GM21367 (cell line): ENCODE data around the gene KRT24.
"Not testable (repeated sequence)": the region's sequence is repeated elsewhere in the genome, so short reads cannot be mapped to it uniquely, and the experiment has no call there.

Experiments
- ATAC-seq: cut with Tn5 transposase; IDR thresholded peaks from one replicate; pipeline ENCODE4 v1.9.1; 2021; ENCODE audit not compliant: unreplicated experiment

The KRT24 gene

DNA sequence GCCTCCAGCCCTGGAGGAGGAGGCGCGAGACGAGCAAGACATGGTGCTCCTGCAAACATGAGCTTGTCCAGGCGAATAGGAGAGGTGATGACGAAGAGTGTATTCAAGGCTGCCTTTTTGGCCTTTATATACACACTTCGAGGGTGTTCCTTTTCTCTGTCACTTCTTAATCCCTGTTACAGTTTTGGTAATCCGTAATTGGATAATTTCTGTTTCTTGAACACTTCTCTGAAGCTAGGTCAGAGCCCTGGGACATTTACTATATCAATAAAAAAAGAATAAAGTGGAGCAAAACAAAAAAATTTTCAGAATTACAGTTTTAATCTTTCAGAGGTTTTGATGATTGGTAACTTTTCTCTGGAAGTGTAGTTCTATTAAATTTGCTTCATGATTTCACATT lies at the start of gene KRT24:
Gene KRT24 (minus strand): TSS at position 101 of the 400 bp plus-strand sequence. CDS start 59 bp downstream, at position 42.
- no peak for ATAC-seq

DNA sequence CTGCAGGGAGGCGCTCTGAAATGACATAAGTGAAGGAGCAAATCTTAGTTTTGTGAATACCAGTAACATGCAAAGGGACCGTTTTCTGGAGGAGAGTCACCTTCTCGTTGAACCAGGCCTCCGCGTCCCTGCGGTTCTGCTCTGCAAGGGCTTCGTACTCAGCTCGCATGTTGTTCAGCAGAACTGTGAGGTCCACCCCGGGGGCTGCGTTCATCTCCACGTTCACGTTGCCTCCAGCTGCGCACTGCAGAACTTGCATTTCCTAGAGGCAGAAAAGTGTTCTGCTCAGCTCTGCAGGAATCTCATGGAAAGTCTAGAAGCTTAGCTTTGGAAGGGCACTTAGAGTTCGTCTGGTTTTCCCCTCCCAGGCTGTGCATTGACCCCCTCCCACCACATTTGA lies 47.5 kb upstream of the KRT24 start:
- ATAC-seq: no peak

DNA sequence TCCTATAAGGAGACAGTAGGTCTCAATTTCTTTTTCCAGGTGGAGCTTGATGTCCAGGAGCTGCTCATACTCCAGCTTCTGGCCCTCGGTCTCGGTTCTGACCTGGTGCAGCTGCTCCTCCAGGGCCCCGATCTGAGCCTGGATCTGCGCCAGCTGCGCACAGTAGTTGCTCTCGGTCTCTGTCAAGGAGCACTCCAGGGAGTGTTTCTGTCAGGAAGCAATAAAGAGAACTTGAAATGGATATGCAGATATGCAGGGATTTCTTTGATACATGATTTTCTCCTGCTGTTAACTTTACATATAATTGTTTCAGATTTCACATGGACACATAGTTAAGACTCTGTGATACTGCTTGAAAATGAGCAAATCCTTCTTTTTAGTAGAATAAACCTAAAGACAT lies 46.8 kb upstream of the KRT24 start:
- ATAC-seq: no peak

DNA sequence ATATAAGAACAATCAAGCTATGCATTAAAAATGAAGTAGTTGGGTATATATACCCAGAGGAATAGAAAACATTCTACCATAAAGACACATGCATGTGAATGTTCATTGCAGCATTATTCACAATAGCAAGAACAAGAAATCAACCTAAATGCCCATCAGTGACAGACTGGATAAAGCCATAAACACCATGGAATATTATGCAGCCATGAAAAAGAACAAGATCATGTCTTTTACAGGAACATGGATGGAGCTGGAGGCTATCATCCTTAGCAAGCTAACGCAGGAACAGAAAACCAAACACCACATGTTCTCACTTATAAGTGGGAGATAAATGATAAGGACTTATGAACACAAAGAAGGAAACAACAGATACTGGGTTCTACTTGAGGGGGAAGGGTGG lies 45.1 kb upstream of the KRT24 start:
- not testable (repeated sequence) for ATAC-seq

DNA sequence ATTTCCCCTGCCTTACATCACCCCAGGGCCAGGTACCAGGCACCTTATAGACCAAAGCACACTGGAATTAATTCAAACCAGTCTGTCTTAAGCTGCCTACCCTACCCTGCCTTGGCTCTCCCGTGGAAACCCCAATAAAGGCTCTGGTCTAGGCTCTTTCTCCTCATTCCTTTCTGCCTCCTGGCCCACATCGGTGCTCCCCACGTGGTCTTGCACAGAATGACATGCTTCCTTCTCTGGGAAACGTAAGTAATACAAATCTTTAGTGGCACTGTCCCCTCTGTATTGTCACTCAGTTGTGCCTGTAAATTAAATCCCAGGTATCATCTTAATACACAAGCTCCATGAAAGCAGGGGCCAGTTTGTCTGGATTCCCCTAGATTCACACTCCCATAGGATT lies 35.0 kb upstream of the KRT24 start:
- ATAC-seq: no peak

DNA sequence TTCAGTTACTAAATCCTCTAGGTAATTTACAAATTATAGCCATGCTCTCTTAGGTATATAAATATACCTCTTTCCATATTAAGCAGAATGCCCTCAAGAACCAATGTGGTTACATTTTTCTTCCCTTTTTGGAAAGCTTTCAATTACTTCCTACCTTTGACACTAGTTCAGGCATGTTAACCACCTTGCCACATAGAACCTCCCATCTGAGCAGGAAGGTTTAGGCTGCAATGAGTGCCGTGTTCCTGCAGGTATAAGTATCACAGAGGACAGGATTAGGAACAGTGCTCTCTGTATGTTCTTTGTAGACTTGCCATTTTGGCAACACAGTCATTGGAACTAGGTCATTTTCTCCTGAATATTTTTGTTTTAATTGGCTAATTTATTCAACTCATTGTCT lies 31.5 kb upstream of the KRT24 start:
- ATAC-seq: no peak

DNA sequence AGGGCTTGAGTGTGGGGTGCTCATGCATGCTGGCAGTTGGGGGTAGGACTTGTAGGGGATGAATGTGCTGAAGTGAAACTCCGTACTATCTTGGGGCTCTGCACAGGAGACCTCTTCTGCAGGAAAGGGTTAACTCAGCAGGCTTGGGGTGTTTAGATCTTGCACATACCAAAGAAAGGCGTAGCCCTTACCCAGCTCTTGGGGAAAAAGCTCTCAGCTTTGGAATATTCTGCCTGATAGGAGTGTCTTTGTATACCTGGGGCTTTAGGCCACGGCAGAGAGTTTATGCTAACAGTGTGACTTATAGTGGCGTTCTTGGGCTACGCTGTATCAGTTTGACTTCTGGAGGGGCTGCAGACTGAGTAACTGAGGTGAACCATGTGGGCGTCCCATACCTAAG lies 30.5 kb upstream of the KRT24 start:
- ATAC-seq: no peak

DNA sequence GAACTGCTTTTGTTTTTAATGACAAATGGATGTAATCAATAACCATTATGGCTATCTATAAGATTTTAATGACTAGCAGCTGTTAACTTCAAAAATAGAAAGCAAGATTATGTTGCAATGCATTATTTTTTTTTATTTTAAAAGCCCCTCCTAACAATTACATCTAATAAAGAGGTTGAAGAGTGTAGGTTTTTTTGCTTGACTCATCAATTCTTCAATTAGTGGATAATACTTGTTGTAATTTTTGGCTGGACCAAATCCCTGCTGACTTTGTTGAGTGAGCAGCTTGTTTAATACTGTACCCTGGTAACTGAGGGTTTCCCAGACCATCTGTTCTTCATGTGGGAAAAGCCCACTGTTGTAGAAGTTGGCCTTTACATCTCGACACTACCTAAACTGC lies 27.4 kb upstream of the KRT24 start:
- no peak for ATAC-seq

DNA sequence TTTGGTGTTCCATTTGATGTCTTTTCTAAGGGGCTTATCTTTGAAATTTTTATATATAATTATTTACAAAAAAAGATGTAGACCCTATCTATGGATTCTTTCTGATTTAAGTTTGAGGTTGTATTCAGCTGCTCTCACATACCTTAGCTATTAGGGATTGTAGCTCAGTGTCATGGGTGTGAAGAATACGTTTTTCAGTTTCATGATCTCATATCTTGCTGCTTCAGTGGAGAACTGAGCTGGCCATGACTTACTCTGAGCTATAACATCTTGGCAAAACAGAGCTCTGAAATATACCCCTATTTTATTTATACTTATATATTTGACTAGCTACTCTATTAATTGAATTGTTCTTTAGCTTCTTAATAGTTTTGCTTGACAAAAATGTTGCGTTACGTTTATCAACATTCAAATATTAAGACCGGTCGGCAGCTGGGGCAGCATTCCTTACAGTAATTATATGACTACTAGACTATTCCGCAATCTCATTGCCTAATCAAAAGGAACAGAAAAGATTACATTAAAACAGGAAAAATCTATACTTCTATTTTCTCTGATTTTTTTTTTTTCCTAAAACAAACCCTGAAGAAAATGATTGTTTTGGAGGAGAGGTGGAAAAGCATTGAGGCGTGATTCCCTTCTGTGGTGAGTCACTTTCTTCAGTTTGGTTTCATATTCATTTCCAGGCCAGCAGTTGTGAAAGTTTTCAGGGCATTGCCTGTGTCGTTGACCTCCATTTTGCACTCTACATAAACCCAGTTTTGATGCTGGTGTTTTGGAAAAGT lies 24.1 kb upstream of the KRT24 start:
- no peak for ATAC-seq

DNA sequence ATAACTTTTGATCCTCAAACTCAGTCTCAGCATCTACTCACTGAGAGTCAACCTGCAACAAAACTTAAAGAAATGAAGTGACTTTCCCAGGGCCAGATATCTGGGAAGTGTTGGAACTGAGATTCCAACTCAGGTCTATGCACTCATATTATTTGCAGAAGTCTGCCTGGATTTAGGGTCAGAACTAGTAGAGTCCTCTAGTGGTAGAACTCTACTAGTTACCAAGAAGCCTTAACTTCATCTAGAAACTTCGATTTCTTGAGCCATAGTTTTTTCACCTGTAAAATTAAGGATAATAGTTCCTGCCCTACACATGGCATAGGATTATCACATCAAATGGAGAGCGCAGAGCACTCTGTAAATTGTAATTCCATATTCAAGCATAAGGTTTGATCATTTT lies 23.4 kb upstream of the KRT24 start:
- ATAC-seq: no peak

DNA sequence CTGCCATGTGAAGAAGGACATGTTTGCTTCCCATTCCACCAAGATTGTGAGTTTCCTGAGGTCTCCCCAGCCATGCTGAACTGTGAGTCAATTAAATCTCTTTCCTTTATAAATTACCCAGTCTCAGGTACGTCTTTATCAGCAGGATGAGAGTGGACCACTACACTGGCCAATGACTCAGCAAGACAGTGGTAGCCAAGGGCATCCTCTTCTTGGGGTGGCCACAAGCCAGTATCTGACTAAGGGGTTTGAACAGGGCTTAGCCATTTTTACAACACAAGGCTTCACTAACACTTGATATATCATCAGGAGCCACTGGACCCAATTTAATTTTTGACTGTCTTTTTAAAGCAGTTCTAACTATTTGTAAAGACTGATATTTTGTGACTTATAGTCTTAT lies 21.1 kb upstream of the KRT24 start:
- ATAC-seq: no peak

DNA sequence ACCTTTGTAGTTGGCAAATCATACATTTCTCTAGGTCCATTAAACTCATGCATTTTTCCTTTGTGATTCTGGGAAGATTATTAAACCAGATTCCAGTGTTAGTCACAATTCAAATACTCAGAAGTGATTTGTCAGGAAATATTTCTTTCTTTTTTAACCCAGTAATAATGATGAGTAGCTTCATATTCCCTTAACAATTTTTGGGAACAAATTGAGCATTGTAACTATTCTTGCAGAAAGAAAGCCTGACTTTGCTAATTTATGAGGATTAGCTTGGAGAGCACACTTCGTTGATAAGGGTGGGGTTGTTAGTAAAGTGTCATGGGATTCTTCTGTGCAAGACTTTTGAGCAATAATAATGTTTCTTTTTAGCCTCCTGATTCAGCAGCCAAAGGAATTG lies 18.7 kb upstream of the KRT24 start:
- no peak for ATAC-seq

DNA sequence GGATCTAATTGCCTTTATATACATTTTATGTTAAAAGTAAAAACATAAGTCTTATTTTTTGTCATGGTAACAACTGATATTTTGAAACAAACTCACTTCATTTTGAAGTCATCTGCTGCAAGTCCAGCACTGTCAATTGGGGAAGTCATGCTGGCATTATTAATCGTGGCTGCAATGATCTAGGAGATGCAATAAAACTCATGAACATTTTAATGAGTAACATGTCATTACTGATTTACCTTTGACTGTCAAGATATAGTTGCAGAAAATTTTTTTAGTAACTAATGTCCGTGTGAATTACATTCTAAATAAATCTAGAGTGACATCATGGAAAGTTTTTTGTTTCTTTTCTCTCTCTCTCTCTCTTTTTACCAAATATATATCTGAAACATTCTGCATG lies 17.3 kb upstream of the KRT24 start:
- no peak for ATAC-seq

DNA sequence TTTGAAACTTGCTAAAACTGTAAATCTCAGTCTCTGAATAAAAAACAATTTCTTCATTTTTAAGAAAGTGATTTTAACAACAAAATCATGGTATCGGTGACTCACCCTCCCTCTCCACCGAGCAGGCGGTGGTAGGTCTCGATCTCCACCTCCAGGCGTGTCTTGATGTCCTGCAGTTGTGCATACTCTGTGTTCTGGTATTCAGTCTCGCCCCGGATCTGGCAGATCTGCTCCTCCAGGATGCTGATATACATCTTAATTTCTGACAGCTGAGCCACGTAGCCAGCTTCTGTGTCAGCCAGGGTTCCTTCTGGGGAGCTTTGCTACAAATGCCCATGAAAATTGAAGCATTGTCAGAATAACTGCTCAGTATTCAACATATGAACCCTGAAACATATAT lies 15.4 kb upstream of the KRT24 start:
- ATAC-seq: no peak

DNA sequence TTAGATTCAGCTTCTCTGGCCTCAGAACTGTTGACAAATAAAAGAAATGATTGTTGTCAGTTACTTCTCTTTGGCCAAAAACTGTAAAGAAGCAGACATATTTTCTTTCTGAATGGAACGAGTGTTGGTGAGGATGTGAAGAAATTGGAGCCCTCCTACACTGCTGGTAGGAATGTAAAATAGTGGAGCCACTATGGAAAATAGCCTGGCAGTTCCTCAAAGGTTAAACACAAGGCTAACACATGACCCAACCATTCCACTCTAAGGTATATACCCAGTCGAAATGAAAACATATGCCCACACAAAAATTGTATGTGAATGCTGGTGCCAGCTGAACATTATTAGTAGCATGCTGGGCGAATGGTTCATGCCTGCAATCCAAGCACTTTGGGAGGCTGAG lies 14.2 kb upstream of the KRT24 start:
- no peak for ATAC-seq

DNA sequence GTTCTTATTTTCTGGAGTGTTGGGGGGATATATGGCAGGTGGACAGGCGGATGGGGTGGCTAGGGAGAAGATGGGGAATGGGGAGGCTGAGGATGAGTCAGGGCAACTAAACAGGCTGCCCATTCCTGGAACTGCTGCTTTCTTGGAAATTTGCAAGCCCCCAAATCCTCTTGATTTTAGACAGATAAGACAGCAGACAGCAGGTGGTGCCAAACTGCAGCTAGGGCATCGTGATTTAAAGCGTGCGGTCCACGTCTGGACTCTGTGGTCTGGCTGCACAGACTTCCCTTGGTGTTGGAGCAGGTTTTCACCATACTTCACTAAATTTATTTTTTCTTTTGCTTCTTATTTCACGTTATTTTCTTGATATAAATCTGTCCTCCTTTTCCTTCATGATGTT lies 10.9 kb upstream of the KRT24 start:
- no peak for ATAC-seq

DNA sequence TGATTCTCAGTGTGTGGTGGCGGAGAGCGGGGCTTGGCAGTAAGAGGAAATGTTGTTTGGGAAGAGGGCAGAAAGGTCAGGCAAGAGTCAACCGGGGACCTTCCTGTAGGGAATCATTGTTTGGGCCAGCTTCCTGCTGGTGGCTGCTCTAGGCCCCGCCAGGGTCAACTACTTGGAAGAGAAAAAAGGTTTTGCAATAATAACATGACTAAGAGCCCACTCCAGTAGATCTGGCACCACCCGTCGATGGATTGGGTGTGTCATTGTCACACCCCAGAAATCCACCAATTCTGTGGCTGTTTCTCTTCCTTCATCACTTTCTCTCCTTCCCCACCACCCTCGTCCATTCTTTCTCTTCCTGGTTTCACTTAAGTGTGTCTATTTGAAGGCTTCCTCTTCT lies 4.2 kb upstream of the KRT24 start:
- ATAC-seq: no peak

DNA sequence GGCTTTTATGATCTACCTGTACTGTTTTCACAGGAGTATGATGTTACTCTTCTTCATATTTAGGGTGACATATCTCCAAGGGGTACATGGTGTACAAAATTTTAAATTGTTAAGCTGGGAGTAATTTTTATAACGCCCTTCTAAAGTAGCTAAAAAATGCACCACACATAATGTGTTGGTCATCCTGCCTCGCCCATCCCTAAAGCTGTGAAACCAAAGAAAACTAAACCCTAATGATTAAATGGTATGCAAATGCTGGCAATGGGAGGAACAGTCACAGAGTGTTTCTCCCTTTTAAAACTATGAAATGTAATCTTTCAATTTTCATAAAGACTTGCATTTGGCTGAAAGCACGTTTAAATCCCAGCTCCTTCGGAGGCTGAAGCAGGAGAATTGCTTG lies 2.0 kb upstream of the KRT24 start:
- no peak for ATAC-seq

DNA sequence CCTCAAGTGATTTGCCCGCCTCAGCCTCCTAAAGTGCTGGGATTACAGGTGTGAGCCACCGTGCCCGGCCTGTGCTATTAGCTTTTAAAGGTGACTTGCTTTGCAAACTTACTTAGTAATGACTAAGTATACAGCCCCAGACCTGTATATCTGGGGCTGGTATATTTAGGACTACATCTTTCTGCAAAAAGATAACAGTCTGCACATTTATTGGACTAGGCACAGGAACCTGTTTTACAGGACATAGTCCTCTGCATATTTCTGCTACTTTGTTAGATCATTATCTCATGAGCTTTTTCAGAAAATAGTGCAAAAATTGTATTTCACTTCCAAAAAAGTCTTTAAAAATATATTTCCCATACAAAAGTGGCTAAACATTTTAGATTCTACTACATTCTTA lies 1.3 kb downstream of the KRT24 start:
- no peak for ATAC-seq

DNA sequence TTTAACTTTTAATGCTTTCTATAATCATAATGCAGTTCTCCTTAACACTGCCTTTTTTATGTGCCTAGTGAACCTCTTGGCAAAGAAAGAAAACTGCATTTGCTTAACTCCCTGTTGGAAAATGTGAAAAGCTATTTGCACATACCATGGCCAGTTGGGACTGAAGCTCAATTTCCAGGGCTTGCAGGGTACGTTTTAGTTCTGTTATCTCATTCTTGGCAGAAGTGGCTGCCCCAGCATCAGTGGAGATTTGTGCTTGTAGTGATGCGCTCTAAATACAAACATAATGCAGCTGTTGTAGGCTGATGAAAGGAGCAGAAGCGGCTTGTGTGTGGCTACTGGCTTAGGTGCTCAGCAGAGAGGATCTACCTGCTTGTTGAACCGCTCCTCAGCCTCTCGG lies 3.7 kb downstream of the KRT24 start:
- ATAC-seq: no peak

DNA sequence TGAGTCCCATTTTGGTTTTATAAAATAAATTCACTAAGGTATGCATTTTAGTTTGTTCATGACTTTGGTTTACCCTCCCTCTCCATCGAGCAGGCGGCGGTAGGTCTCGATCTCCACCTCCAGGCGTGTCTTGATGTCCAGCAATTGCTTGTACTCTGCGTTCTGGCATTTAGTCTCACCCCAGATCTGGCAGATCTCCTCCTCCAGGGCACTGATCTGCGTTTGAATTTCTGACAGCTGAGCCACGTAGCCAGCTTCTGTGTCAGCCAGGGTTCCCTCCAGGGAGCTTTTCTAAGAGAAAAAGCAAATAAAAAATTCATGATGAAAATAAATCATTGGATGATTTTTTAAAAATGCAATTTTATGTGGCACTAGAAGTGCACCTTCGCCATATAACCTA lies 4.2 kb downstream of the KRT24 start:
- ATAC-seq: no peak

DNA sequence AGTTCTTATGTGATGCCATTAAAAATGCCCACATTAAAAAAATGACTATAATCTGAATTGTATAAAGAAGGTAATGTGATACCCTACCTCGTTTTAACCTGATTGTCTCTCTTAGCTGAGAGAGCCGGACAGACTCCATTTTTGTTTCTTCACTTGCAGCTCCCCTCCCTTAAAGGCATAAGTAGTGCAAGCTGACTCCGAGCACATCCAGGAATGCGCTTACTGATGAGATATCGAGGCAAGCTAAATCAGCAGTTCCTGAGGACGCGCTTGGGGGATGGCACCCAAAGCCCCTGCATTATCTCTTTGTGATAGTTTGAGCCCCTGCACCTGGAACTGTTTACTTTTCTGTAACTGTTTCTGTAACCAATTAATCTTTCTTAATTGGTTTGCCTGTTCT lies 6.3 kb downstream of the KRT24 start:
- ATAC-seq: no peak

DNA sequence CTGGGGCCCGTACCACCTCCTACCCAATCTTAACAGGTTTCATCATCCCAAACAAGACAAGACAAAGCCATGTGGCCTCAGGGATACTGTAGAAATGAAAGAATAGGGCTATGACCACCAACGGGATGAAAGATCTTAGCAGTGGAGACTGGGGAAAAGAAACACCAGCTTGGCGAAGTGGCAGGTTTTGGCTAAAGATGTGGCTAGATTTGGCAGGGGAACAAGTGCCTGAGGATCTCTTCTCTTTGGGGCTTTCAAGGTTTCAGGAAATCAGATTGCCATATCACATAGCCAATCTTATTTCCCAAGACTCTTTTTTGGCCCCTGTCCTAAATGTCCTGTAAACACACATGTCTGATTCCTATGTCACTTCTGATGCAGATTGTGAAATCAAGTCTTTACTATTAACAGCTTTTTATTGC lies 6.9 kb downstream of the KRT24 start:
- no peak for ATAC-seq
